ENCODE data around the gene CDH24. TPM values are rescaled to one million over a fixed set of nuclear protein-coding genes. Genes with fewer than 3 reads are reported as not detected.
"Not testable (repeated sequence)": the region's sequence is repeated elsewhere in the genome, so short reads cannot be mapped to it uniquely, and the experiment has no call there.

Gene CDH24
- total RNA-seq, 1 donor: 1.6 TPM

DNA sequence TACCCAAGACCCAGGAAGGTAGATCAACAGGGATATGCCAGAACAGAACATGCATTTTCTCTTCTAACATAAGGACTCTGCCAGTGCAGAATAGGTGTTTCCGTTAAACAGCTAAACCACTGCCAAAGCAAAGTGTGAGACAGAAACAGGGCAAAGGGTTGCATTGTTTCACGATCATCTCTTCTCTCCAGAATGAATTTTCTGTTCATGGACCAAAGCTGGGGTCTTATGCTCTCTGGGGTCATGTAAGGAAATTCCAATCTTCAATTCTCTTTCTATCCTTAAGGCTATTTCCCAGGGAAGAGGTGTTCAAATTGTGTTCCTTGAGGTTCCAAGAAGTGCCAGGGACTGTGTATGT, 33.5 kb downstream of the CDH24 start:
- DNase-seq (ENCODE audit: low read depth in 2 of 3, low spot score in 2 of 3): no peak

DNA sequence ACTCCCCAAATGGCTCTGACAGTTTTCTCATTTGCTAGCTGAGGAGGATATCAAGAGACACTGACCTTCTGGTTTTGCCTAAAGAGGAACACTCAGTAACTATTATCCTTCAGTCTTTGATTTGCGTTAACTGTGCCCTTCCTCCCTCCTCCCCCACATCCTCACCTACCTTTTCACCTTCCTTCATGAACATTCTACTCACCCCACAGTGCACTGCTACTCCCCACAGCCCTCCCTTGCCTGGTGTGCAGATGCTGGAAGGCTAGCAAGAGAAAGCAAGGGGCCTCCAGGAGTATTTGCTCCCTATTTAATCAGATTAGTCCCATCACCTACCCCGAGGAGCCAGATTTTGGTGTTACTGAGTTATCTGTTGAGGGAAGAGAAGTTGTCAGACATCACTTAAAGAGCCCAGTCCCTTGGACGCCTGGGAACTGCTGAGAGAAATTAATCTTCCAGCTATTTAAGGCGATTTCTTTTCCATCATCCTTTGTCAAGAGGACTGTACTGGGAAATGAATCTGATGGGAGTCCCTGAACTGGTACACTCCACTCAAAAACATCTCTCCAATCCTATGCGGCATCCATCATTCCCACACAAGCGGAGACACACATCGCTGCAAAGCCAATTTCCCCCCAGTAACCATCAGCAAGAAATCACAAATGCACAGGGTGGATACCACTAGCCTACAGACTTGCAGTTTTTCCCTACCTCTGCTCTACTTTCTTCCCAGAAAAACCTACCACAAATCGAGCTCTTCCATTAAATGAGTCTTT, 34.1 kb downstream of the CDH24 start:
- DNase-seq (ENCODE audit: low read depth in 2 of 3, low spot score in 2 of 3): no peak

DNA sequence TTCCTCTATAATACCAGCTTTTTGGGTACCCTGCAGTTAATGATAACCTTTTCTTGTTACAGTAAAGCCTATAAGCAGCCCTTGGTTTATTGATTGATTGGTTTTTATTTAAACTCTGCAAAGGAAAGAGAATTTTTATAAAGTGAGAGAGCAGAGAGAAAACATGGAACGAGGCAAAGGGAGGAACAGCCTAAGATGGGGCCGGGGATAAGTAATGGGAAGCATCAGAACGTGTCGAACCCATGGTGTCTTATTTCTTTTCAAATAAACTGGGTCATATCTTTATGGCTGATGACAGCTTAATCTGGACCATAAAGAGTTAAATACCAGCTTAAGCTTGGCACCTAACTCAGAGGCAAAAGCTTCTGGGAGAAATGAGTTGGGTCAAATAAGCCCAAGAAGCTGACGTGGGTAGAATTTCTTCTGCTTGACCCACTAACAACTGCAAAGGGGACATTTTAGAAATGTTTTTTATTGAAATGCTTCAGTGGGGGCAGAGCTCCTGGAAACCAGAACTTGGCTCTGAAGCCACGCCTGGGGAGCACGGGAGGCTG, 35.4 kb downstream of the CDH24 start:
- no peak for DNase-seq (ENCODE audit: low read depth in 2 of 3, low spot score in 2 of 3)

DNA sequence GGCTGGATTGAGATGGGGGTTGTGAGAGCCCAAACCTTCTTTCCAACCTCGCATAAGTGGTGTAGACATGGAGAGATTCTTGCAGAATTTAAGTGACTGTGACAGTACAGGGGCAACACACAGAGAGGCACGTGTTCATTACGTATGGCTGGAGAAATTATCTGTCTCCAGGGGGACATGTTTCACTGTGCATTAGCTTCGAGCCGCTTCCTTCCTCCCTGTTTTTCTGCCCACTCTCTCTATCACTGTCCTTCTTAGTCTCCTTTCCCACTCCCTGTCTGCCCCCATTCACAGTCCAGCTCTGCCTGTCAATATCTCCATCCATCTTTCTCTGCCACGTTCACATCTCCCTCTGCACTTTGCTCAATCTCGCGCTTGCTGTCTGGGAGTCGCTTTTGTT, 35.9 kb downstream of the CDH24 start:
- no peak for DNase-seq (ENCODE audit: low read depth in 2 of 3, low spot score in 2 of 3)

DNA sequence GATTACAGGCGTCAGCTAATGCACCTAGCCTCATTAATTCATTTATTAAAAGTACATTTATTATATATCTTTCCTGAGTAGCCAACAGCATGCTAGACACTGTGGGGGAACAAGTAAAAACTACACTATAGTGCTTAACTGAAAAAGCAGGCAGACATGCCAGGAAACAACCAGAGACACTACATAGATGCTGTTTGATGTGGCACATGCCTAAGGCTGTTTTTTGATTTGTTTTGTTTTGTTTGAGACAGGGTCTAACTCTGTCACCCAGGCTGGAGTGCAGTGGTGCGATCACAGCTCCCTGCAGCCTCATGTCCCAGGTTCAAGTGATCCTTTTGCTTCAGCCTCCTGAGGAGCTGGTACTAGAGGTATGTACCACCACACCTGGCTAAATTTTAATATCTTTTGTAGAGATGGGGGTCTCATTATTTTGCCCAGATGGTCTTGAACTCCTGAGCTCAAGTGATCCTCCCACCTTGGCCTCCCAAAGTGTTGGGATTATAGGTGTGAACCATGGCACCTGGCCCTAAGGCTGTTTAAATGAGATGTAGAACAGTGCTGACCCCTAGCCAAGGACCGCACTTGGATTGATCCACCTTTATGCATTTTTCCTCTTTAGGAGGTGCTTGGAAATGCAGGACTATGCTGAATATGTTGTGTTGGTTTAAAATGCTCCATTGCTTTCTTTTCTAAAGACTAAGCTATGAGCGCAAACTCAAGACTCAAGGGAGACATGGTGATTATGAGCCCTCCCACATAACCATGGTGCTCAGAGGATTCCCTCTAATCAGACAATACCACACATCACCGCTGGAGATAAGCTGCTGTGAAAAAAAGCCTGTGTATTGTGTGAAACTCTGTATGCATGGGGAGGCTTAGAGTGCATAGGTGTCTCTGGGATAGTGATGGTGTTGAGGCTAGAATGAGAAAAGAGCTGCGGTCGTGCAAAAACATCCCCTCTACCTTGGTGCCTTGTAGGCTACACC, 36.9 kb downstream of the CDH24 start:
- DNase-seq (ENCODE audit: low read depth in 2 of 3, low spot score in 2 of 3): no peak

DNA sequence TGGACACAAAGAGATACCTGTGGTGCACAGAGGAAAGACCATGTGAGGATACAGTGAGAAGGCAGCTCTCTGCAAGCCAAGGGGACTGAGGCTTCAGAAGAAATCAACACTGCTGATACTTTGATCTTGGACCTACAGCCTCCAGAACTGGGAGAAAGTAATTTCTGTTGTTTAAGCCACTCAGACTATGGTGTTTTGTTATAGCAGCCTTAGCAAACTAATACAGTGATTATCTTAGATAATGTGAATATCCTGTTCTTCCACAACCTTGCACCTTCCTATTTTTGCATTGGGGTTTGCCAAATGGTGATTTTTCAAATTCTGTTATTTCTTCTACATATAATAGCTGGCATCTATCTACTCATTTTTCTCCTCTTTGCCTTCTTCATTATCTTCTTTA, 39.2 kb downstream of the CDH24 start:
- DNase-seq (ENCODE audit: low read depth in 2 of 3, low spot score in 2 of 3): no peak

DNA sequence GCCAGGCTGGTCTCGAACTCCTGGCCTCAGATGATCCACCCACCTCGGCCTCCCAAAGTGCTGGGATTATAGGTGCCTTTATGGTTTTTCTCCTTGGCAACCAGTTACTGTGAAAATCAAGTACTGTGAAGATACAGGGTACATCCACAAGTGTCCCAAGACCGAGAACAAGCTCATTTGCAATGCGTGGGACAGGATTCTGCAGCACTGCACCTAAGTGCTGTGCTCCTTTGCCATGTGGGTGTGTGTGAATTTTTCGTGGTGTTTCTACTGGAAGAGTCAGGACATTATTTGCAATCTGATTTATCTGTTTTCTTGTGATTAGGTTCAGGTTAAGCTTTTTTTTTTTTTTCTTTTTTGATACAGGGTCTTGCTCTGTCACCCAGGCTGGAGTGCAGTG, 40.2 kb downstream of the CDH24 start:
- no peak for DNase-seq (ENCODE audit: low read depth in 2 of 3, low spot score in 2 of 3)

DNA sequence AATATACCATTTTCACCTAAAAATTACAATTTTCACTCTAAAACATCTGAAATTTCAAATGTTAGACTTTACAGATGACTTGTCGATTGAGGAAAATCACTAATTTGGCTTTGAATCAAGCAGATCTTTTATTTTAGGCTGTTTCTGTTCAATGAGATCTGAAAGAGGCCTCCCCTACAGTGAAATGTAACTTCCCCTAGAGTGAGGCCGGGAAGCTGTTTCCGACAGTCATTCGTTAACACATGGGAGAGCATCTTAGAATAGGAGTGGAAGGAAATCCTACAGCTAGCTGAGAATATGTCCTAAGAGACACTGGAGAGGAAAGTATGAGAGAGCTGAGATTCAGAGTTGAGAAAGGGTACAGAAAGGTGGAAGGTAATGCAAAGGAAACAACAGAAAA, 41.7 kb downstream of the CDH24 start:
- DNase-seq (ENCODE audit: low read depth in 2 of 3, low spot score in 2 of 3): no peak

DNA sequence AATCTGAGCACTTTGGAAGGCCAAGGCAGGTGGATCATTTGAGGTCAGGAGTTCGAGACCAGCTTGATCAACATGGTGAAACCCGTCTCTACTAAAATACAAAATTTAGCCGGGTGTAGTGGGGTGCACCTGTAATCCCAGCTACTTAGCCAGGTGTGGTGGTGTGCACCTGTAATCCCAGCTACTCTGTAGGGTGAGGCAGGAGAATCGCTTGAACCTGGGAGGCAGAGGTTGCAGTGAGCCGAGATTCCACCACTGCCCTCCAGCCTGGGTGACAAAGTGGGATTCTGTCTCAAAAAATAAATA, 43.6 kb downstream of the CDH24 start:
- DNase-seq (ENCODE audit: low read depth in 2 of 3, low spot score in 2 of 3): not testable (repeated sequence)

DNA sequence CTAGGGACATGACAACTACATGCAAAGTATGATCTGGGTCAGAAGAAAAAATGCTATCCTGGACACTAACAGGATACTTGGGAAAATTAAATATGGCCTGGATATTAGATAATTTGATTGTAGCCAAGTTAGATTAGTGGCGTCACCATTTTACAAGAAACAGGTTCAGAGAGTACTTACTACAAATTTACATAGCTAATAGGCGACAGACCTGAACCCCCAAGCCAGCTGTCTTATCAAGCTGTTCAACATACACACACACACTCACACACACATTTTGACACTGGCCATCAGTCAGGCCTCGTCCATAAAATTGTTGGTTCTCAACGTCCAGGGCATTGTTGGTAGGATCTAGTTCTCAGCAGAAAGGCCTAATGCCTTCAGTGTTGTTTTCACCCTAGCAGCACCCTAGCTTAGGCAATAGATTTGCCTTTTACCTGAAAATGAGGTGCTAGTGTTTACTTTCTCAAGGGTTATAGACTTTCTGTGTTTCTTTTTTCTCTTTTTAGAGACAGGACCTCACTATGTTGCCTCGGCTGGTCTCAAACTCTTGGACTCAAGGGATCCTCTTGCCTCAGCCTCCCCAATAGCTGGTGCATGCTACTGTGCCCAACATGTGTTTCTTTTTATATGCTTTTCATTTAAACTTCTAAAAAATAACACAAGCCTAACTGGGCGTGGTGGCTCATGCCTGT, 44.1 kb downstream of the CDH24 start:
- DNase-seq (ENCODE audit: low read depth in 2 of 3, low spot score in 2 of 3): no peak

DNA sequence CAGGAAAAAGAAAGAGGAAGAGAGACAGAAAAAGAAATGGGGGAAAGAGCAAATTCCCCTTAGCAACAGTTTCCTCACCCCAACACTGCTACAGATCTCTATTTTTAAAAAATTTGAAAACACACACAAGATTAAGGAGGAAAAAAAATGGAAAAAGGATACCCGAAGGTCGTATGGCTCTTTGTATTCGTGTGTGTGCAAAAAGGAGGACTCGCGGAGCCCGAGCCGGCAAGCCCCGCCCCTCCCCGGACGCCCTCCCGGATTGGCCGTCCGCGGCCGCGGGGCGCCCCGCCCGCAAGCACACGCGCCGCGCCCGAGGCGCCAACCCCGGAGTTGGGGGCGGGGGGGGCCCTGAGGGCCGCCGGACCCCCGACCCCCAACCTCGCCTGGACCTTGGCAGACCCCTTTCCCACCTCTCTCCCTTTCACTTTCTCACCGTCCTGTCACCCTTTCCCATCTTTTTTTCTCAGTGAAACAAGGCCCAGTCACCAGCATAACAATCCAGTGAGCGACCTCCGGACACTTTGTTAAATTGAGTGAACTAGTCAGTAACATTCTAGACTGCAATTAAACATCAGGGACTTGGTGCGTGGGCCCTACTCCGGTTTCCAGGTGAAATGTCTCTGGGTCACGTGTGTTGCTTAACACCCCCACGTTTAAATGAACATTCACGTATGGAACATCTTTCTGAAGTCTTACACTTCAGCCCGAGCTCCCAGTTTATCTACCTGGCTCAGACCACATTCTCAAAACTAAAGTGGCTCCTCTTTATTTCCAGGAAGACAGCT, 47.2 kb downstream of the CDH24 start, which contains the start of gene C14orf93:
Gene C14orf93 (minus strand): TSS at position 205 of the 788 bp plus-strand sequence. CDS start 11,120 bp downstream, outside the sequence.
- peak in 2 of 3 donors; percentile 73 to 76 for DNase-seq (ENCODE audit: low read depth in 2 of 3, low spot score in 2 of 3)

DNA sequence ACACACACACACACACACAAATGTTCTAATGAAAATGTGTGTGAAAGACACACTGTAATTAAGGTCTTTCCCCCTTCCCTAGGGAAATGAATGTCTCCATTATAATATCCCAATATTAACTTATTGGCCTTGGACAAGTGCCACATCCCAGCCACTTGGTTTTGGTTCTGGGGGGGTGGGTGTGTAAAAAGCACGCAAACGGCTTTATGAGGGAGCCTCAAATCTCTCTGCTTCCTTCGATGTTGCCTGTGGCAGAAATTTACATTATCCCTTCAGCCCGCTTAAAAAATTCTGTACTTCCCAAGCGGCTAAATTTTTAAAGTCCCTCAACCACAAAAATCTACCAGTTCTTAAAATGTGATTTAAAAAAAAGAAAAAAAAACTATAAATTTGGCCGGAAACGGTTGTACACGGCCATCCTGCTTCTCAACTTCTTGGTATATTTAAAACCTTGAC, 47.8 kb downstream of the CDH24 start:
- no peak for DNase-seq (ENCODE audit: low read depth in 2 of 3, low spot score in 2 of 3)

DNA sequence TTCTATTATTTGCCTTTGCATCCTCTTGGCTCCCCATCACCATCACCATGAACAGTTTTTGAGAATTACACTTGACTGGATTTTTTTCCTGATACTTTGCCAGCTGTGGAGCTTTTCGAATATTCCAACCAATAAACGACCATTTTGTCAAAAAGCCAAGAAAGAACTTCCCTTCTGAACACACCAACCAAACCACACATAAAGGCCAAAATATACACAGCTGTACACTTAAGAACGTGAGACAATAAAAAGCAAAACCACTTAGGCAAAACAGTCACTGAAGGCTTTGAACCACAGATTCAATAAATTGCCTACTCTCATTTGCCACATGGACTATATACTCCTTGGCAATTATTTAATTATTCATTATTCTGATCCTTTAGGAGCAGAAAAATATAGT, 48.5 kb downstream of the CDH24 start:
- no peak for DNase-seq (ENCODE audit: low read depth in 2 of 3, low spot score in 2 of 3)

DNA sequence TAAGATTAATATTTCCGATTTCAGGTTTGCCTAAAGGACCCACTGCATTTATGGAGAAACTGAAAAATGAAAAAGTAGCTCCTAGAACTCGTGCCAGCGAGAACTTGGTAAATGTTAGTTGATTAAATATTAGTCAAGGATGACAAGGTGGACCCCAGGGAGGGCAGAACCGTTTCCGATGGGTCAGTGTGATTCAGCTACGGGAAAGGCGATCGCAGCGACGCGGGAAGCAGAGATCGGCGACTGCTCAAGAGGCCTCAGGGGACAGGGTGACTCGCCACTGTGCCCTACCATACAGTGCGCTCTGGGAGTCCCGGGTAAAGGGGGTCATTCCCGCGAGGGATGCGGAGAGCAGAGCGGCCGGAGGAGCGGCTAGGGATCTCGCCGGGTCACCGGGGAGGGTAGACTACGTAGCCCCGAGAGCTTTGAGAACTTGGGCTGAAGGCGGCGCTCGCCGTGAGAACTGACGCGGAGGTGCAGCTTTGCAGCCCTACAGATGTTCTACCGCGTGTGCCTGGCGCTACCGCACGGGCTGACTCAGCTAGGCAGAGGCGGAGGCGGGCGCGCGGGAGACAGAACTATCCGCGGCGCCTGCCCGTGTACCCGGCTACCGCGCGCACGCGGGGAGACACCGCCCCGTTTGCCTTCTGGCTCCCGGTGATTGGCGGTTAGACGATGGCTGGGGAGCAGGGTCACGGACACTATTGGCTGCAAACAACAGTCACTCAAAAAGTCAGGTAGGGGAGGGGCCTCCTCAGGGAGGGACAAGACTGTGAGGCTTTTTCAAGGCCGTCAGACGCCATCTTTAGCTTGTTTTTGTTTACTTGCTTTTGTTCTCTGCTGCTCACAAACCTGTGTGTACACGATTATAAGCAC, 50.5 kb downstream of the CDH24 start:
- peak; percentile 87 to 99 (median 98) for DNase-seq (ENCODE audit: low read depth in 2 of 3, low spot score in 2 of 3)

DNA sequence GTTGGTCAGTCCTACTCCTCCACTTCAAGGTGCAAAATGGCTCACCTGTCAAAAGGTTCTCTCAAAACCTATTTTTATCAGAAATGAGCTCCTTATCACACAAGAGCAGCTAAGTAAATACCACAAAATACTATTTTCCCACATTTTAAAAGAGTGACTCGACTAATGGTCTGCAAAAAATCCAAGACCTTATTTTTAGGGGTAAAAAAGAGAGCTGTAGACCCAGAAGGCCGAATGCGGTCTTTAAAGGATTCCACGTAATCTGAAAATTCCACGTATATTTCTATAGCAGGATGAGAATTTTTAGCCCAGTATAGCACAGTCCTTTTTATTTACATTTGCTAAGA, 51.2 kb downstream of the CDH24 start:
- DNase-seq (ENCODE audit: low read depth in 2 of 3, low spot score in 2 of 3): no peak

DNA sequence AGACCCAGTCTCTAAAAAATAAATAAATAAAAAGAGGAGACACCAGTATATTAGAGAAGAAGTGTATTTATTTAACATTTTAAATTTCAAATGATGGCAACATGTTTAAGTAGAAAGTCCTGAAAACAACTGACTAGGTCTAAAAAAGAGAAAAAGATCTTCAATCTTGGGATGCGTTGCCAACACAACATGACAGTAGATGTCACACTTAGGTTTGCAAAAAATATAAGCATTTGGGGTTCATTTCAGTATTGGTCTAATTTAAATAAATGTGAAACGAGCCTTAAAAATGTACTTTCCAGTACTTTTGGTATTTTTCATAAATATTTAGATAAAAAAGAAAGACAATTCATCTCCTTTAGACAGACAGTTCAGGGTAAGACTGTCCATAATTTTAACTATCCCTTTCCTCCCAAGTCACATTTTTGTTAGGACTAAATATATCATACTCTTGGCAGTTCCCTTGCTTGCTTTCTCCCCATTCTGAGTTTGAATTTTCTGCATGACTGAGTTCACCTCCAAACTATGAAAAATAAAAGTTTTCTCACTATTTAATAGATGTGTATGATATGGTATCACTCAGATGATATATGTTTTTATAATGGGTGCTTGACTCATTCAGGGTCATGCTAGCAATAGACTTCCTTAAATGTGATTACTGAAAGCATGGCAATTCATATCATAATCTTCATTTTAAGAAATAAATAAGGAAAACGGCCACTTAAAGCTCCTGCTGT, 51.7 kb downstream of the CDH24 start:
- no peak for DNase-seq (ENCODE audit: low read depth in 2 of 3, low spot score in 2 of 3)

DNA sequence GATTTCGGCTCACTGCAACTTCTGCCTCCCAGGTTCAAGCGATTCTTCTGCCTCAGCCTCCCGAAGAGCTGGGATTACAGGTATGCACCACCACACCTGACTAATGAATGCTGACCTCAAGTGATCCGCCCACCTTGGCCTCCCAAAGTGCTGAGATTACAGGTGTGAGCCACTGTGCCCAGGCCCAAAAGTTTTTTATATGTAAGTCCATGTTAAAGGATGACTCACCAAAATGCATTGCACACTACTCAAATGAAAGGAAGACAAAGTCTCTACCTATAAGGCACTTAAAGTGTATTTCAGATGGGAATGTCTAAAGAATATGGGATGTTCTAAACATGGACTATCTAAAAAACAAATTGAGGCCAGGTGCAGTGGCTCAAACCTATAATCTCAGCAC, 53.0 kb downstream of the CDH24 start:
- DNase-seq (ENCODE audit: low read depth in 2 of 3, low spot score in 2 of 3): not testable (repeated sequence)

DNA sequence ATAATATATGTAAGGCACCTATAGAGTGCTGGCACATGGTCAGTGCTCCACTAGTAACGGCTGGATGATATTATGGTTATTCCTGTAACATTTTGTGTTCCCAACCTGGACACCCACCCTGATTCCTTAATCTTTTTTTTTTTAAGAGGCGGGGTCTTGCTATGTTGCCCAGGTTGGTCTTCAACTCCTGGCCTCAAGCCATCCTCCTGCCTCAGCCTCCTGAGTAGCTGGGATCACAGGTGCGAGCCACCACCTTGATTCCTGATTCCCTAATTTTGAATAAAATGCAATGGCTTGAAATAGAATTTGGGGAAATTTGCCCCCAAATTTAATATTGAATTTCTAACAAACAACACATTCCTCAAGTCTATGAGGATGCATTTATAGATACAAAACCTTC, 54.7 kb downstream of the CDH24 start:
- DNase-seq (ENCODE audit: low read depth in 2 of 3, low spot score in 2 of 3): no peak

DNA sequence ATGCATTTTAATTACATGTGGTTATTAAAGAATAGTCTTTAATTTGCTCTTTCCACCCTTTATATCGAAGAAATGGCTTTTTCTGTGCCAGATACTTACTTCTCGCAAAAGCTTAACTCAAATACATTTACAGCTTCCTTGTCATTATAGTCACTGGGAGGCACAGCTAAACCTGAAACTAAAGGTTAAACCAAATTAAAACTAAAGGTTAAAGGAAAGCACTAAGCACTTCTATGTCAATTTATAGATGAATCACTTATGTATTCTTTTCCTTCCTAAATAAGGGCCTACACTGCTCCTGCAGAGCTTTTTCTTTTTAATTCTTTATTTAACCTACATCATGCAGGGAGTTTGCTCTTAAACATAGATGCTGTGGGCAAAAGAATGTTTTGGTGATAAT, 56.5 kb downstream of the CDH24 start:
- DNase-seq (ENCODE audit: low read depth in 2 of 3, low spot score in 2 of 3): no peak

Data from hematopoietic multipotent progenitor cell (in vitro differentiated cells).